ENCODE results near the gene TMEM259.

The TMEM259 gene

DNA sequence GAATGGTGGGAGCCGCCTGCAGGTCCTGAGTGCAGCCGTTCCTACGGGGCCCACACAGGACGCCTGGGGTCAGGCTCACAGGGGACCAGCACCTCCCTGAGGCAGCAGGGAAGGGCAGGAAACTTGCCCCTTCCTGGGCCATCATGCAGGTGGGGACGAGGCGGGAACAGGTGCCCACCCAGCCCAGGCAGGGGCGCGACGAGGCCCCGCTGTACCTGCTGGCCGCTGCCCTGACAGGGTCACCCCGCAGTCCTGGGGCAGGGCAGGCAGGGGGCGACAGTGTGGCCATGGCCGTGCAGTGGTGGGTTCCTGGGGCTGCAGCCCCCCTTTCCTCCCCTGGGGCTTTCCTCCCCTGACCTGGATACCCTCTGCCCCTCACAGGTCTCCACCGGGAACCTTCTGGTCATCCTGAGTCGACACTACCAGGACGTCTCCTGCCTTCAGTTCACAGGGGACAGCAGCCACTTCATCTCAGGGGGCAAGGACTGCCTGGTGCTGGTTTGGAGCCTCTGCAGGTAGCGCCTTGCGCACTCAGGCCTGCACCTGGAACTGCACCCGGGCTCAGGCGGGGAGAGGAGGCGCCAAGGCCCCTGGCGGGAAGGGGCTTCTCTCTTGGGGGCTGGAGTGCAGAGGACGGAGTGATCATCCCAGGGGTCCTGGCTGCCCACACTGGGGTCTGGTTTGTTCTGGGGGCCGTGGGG lies 31.4 kb downstream of the TMEM259 start:
- H3K79me2 ChIP-seq, result no peaks in the 10 kb centered on the region
- no peaks in the 10 kb centered on the region for H3K36me3 ChIP-seq (ENCODE audit: control insufficient read depth, insufficient read depth, low read length)
- no peak overlapping the region for H2AFZ ChIP-seq
- no peak overlapping the region for H3K9ac ChIP-seq
- no peak overlapping the region for H3K4me3 ChIP-seq (ENCODE audit: low read depth, low read length)
- H3K27ac ChIP-seq, result no peak overlapping the region
- peaks cover 3% of the 10 kb centered on the region for H3K4me1 ChIP-seq
- H3K9me3 ChIP-seq (ENCODE audit: control insufficient read depth, low read length), result no peaks in the 10 kb centered on the region
- H3K27me3 ChIP-seq (ENCODE audit: control insufficient read depth, insufficient read depth, low read length), result no peaks in the 10 kb centered on the region
- H3K4me2 ChIP-seq (ENCODE audit: low read length), result no peak overlapping the region
- no peak for TF ChIP-seq CTCF (IDR thresholded peaks at IDR 0.05)

GRCh38 chr19:988510-988909 lies 32.4 kb downstream of the TMEM259 start:
- no peak overlapping the region for H3K4me3 ChIP-seq (ENCODE audit: low read depth, low read length)
- TF ChIP-seq CTCF (IDR thresholded peaks at IDR 0.05), result no peak
- H3K27me3 ChIP-seq (ENCODE audit: control insufficient read depth, insufficient read depth, low read length), result no peaks in the 10 kb centered on the region
- no peak overlapping the region for H3K9ac ChIP-seq
- no peak overlapping the region for H2AFZ ChIP-seq
- no peak overlapping the region for H3K4me2 ChIP-seq (ENCODE audit: low read length)
- H3K79me2 ChIP-seq, result no peaks in the 10 kb centered on the region
- H3K36me3 ChIP-seq (ENCODE audit: control insufficient read depth, insufficient read depth, low read length), result no peaks in the 10 kb centered on the region
- no peaks in the 10 kb centered on the region for H3K9me3 ChIP-seq (ENCODE audit: control insufficient read depth, low read length)
- peaks cover 3% of the 10 kb centered on the region for H3K4me1 ChIP-seq
- H3K27ac ChIP-seq, result no peak overlapping the region

- Histone ChIP-seq H3K27ac (no peak overlapping the region), H3K9me3 (ENCODE audit: control insufficient read depth, low read length) (no peaks in the 10 kb centered on the region), H3K79me2 (no peaks in the 10 kb centered on the region), H3K4me3 (ENCODE audit: low read depth, low read length) (no peak overlapping the region), H3K27me3 (ENCODE audit: control insufficient read depth, insufficient read depth, low read length) (no peaks in the 10 kb centered on the region), H3K9ac (no peak overlapping the region), H3K36me3 (ENCODE audit: control insufficient read depth, insufficient read depth, low read length) (no peaks in the 10 kb centered on the region), H3K4me1 (peaks cover 3% of the 10 kb centered on the region), H3K4me2 (ENCODE audit: low read length) (no peak overlapping the region), H2AFZ (no peak overlapping the region)
- TF ChIP-seq CTCF (IDR thresholded peaks at IDR 0.05), result no peak
Measured at GRCh38 chr19:988081-988480, 32.8 kb downstream of the TMEM259 start.

GRCh38 chr19:986083-986482 lies 34.8 kb downstream of the TMEM259 start:
- Histone ChIP-seq H3K9ac (no peak overlapping the region), H3K4me2 (ENCODE audit: low read length) (no peak overlapping the region), H3K27me3 (ENCODE audit: control insufficient read depth, insufficient read depth, low read length) (no peaks in the 10 kb centered on the region), H2AFZ (no peak overlapping the region), H3K79me2 (no peaks in the 10 kb centered on the region), H3K4me1 (peaks cover 3% of the 10 kb centered on the region), H3K9me3 (ENCODE audit: control insufficient read depth, low read length) (no peaks in the 10 kb centered on the region), H3K36me3 (ENCODE audit: control insufficient read depth, insufficient read depth, low read length) (no peaks in the 10 kb centered on the region), H3K27ac (no peak overlapping the region), H3K4me3 (ENCODE audit: low read depth, low read length) (no peak overlapping the region)
- no peak for TF ChIP-seq CTCF (IDR thresholded peaks at IDR 0.05)
